ENCODE measurements around the gene SLC25A20. TPM values are rescaled to one million over a fixed set of nuclear protein-coding genes. Genes with fewer than 3 reads are reported as not detected.
A peak's percentile ranks its signal among the peaks of the same experiment; 100 is the strongest.

Gene SLC25A20
- total RNA-seq, result 100 to 1,000 TPM in 2 of 6 experiments, 10 to 100 TPM in 4; 54.4 to 114 (median 82.3) TPM
- long read RNA-seq, transcript SLC25A20-201 (9 exons, 1,879 nt), result major isoform, 5 of 6 reads
- long read RNA-seq, partial matches to known transcripts, result 0 of 6 reads
- long read RNA-seq, other reads (novel, unspliced or antisense), result 1 of 6 reads

DNA sequence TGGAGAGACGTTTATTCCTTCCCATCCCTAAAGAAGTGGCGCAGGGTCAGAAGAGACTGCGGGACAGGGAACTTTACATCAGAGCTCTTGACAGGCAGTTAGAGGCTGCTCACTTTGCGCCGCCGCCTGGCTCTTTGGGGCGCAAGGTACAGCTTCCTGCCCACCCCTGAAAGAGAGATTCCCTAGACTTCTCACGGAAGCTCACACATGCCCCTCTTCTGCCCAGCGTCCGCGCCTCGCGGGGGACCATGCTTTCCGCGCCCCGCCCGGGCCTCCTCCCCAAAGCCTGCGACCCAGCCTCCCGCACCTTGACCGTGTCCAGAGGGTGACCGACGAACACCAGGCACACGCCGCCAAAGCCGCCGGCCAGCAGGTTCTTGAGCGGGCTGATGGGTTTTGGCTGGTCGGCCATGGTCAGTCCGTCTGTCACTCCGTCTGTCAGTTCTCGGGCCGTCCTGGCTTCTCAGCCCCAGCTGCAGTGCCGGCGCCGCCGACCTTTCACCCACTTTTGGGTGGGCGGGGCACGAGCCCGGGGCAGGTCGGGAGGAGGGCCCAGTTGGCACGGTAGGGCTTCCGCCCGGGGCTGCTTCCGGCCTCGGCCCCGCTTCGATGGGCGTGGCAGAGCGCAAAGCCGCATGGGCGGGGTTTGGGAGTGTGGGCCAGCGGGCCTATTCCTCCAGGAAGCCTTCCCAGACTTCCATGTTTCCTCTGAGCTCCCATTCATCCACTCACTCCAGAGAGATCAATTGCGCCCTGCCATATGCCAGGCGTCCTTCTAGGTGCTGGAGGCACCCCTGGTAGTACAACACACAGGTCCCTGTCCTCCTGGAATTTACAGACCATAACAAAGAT is at the start of gene SLC25A20:
TSS of gene SLC25A20 (minus strand) at position 500 of the 852 bp plus-strand sequence. CDS start at position 412, 88 bp downstream.
- peaks cover 0 to 2% (median 0%) of the 10 kb centered on the region in 4 donors for H3K36me3 ChIP-seq
- peak; percentile 55 for TF ChIP-seq POLR2A (IDR thresholded peaks at IDR 0.05)
- TF ChIP-seq, protein P1, sequence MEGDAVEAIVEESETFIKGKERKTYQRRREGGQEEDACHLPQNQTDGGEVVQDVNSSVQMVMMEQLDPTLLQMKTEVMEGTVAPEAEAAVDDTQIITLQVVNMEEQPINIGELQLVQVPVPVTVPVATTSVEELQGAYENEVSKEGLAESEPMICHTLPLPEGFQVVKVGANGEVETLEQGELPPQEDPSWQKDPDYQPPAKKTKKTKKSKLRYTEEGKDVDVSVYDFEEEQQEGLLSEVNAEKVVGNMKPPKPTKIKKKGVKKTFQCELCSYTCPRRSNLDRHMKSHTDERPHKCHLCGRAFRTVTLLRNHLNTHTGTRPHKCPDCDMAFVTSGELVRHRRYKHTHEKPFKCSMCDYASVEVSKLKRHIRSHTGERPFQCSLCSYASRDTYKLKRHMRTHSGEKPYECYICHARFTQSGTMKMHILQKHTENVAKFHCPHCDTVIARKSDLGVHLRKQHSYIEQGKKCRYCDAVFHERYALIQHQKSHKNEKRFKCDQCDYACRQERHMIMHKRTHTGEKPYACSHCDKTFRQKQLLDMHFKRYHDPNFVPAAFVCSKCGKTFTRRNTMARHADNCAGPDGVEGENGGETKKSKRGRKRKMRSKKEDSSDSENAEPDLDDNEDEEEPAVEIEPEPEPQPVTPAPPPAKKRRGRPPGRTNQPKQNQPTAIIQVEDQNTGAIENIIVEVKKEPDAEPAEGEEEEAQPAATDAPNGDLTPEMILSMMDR (IDR thresholded peaks at IDR 0.05), result no peak
- intact Hi-C loops (cut with DNase I), result no loop called here
- no peaks in the 10 kb centered on the region for H3K9me3 ChIP-seq
- ATAC-seq (peak; percentile 93 to 97 (median 94)), DNase-seq (peak; percentile 96 to 97 (median 96))
- 5% methylated on average over 22 of the region's 54 CpGs for WGBS (ENCODE audit: insufficient coverage, low coverage, low lambda C conversion rate, missing lambda C conversion rate)
- peaks cover 0 to 19% (median 6%) of the 10 kb centered on the region in 4 donors for H3K4me1 ChIP-seq
- peak within 1 kb of the TSS; percentile 16 to 74 (median 54) for H3K27ac ChIP-seq
- H3K4me3 ChIP-seq, result peak within 1 kb of the TSS; percentile 51 to 98 (median 82)
- no peaks in the 10 kb centered on the region for H3K27me3 ChIP-seq

DNA sequence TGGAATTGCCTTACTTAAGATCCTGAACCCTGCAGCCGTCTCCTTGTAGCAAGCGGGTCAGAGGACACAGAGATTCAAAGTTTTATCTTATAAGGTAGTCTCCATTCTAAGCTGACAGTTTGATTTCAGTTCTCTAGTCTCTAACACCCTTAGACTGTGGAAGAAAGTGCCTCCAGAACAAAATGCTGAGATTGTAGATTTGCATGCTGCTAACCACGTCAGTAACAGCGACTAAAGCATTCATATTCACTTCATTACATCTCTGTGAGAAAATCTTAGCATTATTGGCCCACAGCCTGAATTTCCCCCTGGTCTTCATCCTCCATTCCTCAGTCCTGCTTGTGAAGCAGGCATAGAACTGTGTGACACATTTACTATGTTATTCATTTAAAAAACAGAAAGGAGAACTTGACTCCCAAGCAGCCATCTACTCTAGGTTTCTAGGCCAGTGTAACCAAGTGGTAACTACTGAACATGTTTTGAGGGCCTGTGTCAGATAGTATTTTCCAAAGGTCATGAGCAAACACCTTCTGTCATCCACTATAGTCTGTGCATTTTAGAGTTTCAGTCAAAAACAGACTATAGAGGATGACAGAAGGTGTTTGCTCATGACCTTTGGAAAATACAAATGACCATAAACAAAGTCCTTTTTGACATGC is 47.3 kb upstream of the SLC25A20 start:
- H3K36me3 ChIP-seq, result no peaks in the 10 kb centered on the region
- no peak for ATAC-seq
- intact Hi-C loops (cut with DNase I), result no loop called here

DNA sequence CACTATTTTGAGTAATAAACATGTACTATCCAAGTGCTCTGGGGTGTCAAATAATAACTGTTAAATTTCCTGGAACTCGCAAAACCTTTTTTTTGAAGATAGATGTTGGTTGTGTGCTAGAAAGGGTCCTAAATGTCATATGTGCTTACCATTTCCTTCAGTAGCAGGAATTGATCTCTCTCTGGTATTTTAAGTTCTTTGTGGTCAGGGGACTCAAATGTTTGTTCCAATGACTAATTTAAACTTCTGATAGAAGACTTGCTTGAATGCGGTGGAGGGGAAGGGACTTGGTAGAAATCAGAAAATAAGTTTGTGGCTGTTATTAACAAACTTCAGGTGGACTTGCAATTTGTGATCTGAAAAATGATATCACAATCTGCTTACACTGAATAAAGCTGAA is 46.8 kb upstream of the SLC25A20 start:
- intact Hi-C loops (cut with DNase I), result no loop called here
- Histone ChIP-seq H3K27ac (no peak overlapping the region), H3K9me3 (no peaks in the 10 kb centered on the region), H3K4me3 (no peak overlapping the region), H3K4me1 (no peaks in the 10 kb centered on the region), H3K27me3 (no peaks in the 10 kb centered on the region), H3K36me3 (no peaks in the 10 kb centered on the region)
- TF ChIP-seq, protein P1 (IDR thresholded peaks at IDR 0.05), result no peak
- TF ChIP-seq POLR2A (IDR thresholded peaks at IDR 0.05), result no peak
- ATAC-seq (no peak), DNase-seq (no peak)
- 86% methylated on average over 2 of the region's 2 CpGs for WGBS (ENCODE audit: insufficient coverage, low coverage, low lambda C conversion rate, missing lambda C conversion rate)

More for the DNA sequence above, 47.3 kb upstream of the SLC25A20 start:
- Histone ChIP-seq H3K9me3 (no peaks in the 10 kb centered on the region), H3K27ac (no peak overlapping the region), H3K4me1 (no peaks in the 10 kb centered on the region), H3K4me3 (no peak overlapping the region), H3K27me3 (no peaks in the 10 kb centered on the region)
- no peak for TF ChIP-seq POLR2A (IDR thresholded peaks at IDR 0.05)
- TF ChIP-seq, protein P1 (IDR thresholded peaks at IDR 0.05), result no peak
- 80% methylated on average over 4 of the region's 4 CpGs for WGBS (ENCODE audit: insufficient coverage, low coverage, low lambda C conversion rate, missing lambda C conversion rate)
- no peak for DNase-seq

- no peak overlapping the region for H3K27ac ChIP-seq
- no peak overlapping the region for H3K4me3 ChIP-seq
- peaks cover 0 to 9% (median under 1%) of the 10 kb centered on the region in 4 donors for H3K36me3 ChIP-seq
- DNase-seq (no peak), ATAC-seq (peak in 1 of 4 donors; percentile 16)
- 85% methylated on average over 3 of the region's 3 CpGs for WGBS (ENCODE audit: insufficient coverage, low coverage, low lambda C conversion rate, missing lambda C conversion rate)
- H3K4me1 ChIP-seq, result peaks cover 0 to 11% (median 0%) of the 10 kb centered on the region in 4 donors
- intact Hi-C loops (cut with DNase I), result no loop called here
- H3K9me3 ChIP-seq, result no peaks in the 10 kb centered on the region
- H3K27me3 ChIP-seq, result no peaks in the 10 kb centered on the region
- TF ChIP-seq POLR2A (IDR thresholded peaks at IDR 0.05), result no peak
- TF ChIP-seq, protein P1 (IDR thresholded peaks at IDR 0.05), result no peak
Measured at GRCh38 chr3:48938689-48939088, 40.0 kb upstream of the SLC25A20 start.
